HG02763 (cell line): ENCODE results near the gene LUC7L3.
"Not testable (repeated sequence)": the region's sequence is repeated elsewhere in the genome, so short reads cannot be mapped to it uniquely, and the experiment has no call there.

Source experiments
- ATAC-seq: cut with Tn5 transposase; IDR thresholded peaks from one replicate; pipeline ENCODE4 v1.9.1; 2021; ENCODE audit warnings: mild to moderate bottlenecking, moderate library complexity; ENCODE audit not compliant: unreplicated experiment

Gene LUC7L3

GRCh38 chr17:50779747-50780353 lies 60.4 kb downstream of the LUC7L3 start:
- ATAC-seq = no peak

- ATAC-seq = no peak
These were observed 61.8 kb downstream of the LUC7L3 start for GRCh38 chr17:50781167-50781566.

- ATAC-seq = no peak
These were observed 63.8 kb downstream of the LUC7L3 start for GRCh38 chr17:50783193-50783660.

DNA sequence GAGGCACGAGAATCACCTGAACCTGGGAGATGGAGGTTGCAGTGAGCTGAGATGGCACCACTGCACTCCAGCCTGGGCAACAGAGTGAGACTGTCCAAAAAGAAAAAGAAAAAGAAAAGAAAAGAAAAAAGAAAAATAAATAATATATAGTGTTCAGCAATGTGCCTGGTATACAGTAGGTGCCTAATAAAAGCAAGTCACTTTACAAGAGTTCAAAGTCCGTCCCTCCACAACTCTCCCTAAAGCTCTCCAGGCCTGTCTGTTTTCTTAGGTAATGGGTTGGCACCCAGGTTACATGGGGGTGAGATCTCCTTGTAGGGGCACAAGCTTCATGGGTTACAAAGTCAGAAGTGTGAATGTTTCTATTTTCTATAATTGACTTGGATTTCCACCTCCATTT lies 64.5 kb downstream of the LUC7L3 start:
- no peak for ATAC-seq

DNA sequence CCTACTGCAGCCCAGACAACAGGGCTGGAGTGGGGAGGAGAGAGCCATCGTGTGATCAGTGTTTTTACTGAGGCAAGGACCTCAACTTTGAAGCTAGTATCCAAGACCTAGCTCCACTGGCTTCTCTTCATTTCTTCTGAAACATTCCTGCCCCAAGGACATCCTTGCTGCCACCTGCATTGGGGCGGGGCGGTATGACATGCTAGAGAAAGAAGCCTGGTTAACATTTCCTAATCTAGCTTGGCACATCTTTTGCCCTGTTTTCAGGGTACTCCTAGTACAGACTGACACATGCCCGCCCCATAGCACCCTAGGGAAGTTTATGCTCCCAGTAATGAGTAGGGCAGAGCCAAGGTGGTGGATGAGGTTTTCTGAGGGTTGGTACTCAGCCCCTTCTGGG lies 65.7 kb downstream of the LUC7L3 start:
- ATAC-seq = no peak

DNA sequence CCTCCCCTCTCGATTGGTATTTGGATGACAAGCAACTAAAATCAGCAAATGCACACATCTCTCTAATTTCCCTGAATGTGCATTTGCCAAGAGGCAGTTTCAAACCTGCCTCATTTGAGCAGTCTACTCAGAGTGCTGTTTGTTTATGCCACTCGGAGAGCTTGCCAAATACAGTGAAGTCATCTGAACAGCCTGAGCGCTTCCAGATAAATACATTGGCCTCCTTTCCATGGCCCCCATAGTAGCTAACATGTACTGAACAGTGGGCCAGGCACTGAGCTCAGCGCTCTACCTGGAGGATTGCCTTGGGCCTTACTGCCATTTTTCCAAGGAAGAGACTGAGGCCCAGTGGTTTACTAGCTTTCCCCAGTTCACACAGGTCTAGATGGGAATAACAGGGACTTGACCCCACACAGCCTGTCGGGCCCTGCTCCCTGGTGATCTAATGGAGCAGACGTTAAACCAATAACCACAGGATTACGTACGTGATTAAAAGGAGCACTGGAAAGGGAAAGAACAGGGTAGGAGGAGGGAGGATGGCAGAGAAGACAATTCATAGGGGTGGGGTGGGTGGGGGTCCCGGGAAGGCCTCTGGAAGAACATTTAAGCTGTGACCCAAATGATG lies 66.7 kb downstream of the LUC7L3 start:
- ATAC-seq = no peak

DNA sequence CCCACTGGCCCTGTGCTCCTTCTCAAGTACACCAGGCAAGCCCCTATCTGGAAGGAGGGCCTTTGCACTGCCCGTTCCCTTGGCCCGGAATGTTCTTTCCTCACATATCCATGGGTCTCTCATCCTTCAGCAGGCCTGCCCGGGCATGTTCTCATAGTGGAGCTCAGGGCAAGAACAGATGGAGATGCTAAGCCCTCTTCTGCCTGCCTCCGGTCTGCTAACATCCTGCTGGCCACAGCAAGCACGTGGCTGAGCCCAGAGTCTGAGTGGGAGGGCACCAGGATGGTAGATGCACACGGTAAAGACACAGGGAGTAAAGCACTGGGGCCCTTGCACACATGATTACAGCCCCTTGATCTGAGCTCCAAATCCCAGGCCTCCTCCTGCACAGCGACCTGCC lies 67.7 kb downstream of the LUC7L3 start:
- no peak for ATAC-seq

DNA sequence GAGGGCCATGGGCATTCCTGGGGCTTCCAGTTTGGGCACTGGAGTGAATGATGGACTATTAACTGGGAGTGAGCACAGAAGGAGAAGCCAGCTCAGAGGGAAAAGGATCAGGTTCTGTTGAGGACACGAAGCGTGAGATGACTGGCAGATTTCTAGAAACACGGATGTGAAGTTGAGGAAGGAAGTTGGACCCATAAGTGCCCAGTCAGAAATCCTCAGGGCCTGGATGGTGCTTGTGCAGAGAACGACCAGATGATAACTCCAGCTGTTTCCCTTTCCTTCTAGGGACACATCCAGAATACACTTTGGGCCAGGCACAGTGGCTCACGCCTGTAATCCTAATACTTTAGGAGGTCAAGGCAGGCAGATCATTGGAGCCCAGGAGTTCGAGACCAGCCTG lies 71.2 kb downstream of the LUC7L3 start:
- no peak for ATAC-seq

DNA sequence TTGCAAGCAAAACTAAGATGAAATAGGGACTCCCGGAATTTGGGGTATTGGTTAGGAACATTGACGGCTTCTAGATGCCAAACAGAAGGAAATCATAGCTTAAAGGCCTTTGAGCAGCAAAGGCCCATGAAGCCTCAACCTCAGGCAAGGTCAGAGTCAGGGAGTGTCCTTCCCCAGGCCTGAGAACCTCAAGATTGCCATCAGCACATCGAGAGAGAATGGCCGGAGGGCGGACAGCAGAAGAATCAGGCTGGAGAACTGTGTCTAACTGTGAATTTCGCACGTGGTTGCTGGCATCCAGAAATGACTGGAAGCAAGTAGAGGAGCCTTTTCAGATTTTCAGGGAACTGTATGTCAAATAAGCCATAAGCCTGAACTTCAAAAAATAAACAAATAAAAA lies 72.7 kb downstream of the LUC7L3 start:
- ATAC-seq = no peak

- ATAC-seq = no peak
These were observed 73.6 kb downstream of the LUC7L3 start for GRCh38 chr17:50793007-50793406.

- no peak for ATAC-seq
These were observed 75.0 kb downstream of the LUC7L3 start for GRCh38 chr17:50794361-50794760.

- no peak for ATAC-seq
These were observed 77.9 kb downstream of the LUC7L3 start for GRCh38 chr17:50797135-50797810.

GRCh38 chr17:50798424-50799288 lies 79.3 kb downstream of the LUC7L3 start:
- ATAC-seq = no peak

GRCh38 chr17:50799582-50799981 lies 80.2 kb downstream of the LUC7L3 start:
- ATAC-seq = no peak

- ATAC-seq = no peak
These were observed 80.8 kb downstream of the LUC7L3 start for GRCh38 chr17:50800196-50800700.

GRCh38 chr17:50802609-50803571 lies 83.5 kb downstream of the LUC7L3 start:
- no peak for ATAC-seq

DNA sequence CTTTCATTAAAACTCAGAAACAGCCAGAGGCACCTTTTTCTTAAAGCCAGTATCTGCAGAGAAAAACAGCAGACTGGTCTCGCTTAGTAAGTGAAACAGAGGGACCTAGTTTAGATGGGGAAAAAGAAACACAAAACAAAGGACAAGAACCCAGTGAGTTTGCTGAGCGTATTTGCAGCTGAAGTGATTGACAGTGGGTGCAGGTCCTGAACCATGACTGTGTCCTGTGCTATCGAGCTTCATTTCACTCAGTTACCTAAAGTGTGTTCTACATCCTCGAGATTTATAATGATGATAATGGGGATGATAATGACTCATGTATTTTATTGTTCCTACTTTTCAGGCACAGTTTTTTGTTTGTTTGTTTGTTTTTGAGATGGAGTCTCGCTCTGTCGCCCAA lies 84.3 kb downstream of the LUC7L3 start:
- ATAC-seq = no peak

DNA sequence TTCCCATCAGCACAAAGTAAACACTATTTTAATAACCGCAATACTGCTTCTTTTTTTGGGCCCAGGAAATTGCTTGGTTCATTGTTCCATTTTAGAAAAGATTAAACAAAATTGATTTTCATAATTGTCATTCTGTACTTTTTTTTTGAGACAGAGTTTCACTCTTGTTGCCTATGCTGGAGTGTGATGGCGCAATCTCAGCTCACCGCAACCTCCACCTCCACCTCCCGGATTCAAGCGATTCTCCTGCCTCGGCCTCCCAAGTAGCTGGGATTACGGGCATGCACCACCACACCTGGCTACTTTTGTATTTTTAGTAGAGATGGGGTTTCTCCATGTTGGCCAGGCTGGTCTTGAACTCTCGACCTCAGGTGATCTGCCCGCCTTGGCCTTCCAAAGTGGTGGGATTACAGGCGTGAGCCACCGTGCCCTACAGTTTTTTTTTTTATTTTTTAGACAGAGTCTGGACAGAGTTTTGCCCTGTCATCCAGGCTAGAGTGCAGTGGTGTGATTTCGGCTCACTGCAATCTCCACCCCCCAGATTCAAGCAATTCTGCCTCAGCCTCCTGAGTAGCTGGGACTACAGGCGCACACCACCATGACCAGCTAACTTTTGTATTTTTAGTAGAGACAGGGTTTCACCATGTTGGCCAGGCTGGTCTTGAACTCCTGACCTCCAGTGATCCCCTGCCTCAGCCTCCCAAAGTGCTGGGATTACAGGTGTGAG lies 85.5 kb downstream of the LUC7L3 start:
- ATAC-seq = not testable (repeated sequence)

- no peak for ATAC-seq
These were observed 86.1 kb downstream of the LUC7L3 start for GRCh38 chr17:50805486-50805885.
